SK-N-SH (cell line): ENCODE data around the gene JMJD7. TPM values are rescaled to one million over a fixed set of nuclear protein-coding genes. Genes with fewer than 3 reads are reported as not detected.

Experiments
- CTCF ChIA-PET: fragments of 300-600, 350-600 bp; formaldehyde crosslinking; extraction: SDS; loops from one replicate; lab custom pipeline; 2021; lab: Yijun Ruan, JAX
- POLR2A ChIA-PET: fragments of 350-600 bp; sonication (Branson Sonifier 250); formaldehyde crosslinking; extraction: SDS; loops from one replicate; lab custom pipeline; 2020; ENCODE audit warnings: antibody characterized with exemption, inconsistent platforms; lab: Yijun Ruan, JAX
- DNase-seq: peaks from one replicate; pipeline ENCODE4 v3.0.0; 2012
- H2AFZ ChIP-seq: fragments of 200-600 bp; sonication (generic); 2 replicates; pipeline ENCODE4 v1.8.1; 2016; ENCODE audit warnings: antibody characterized with exemption, mild to moderate bottlenecking, low read depth
- H3F3A ChIP-seq: fragments of 200-600 bp; sonication (generic); replicated peaks from 2 replicates; pipeline ENCODE3; 2016; ENCODE audit warnings: antibody characterized with exemption, mild to moderate bottlenecking; ENCODE audit not compliant: insufficient read depth
- H3K27ac ChIP-seq, 2 experiments: fragments of 200-500 bp in 1 of 2; fragments of 200-600 bp in 1 of 2; sonication (Bioruptor generic) in 1 of 2; sonication (generic), shearing (Covaris generic) in 1 of 2; 2 replicates each; pipeline versions ENCODE4 v1.5.1 to v1.6.1; 2014 to 2016; ENCODE audit warnings: low read depth in 2 of 2, inconsistent platforms in 1 of 2, low read length in 1 of 2, mild to moderate bottlenecking in 1 of 2, mixed read lengths in 1 of 2
- H3K27me3 ChIP-seq: fragments of 200-600 bp; sonication (generic), shearing (Covaris generic); 2 replicates; pipeline ENCODE4 v1.6.1; 2016; ENCODE audit warnings: mixed run types; ENCODE audit not compliant: insufficient read depth
- H3K36me3 ChIP-seq, 2 experiments: fragments of 200-500 bp in 1 of 2; fragments of 200-600 bp in 1 of 2; sonication (Bioruptor generic) in 1 of 2; sonication (generic) in 1 of 2; replicated peaks in 1 of 2; 2 replicates each; pipeline versions ENCODE3 to v1.5.1; 2014 to 2016; ENCODE audit warnings: low read length in 1 of 2, mild to moderate bottlenecking in 1 of 2; ENCODE audit not compliant: insufficient read depth in 2 of 2, control insufficient read depth in 1 of 2
- H3K4me1 ChIP-seq, 2 experiments: fragments of 200-500 bp in 1 of 2; fragments of 200-600 bp in 1 of 2; sonication (Bioruptor generic) in 1 of 2; sonication (generic), shearing (Covaris generic) in 1 of 2; 2 replicates each; pipeline versions ENCODE4 v1.5.1 to v1.6.1; 2014 to 2016; ENCODE audit warnings: low read depth in 1 of 2, low read length in 1 of 2, mixed run types in 1 of 2; ENCODE audit not compliant: insufficient read depth in 2 of 2, control insufficient read depth in 1 of 2
- H3K4me2 ChIP-seq: fragments of 200-600 bp; sonication (generic), shearing (Covaris generic); 2 replicates; pipeline ENCODE4 v1.6.1; 2017; ENCODE audit warnings: mixed run types
- H3K4me3 ChIP-seq, 2 experiments: fragments of 200-500 bp in 1 of 2; fragments of 200-600 bp in 1 of 2; sonication (Bioruptor generic) in 1 of 2; sonication (generic), shearing (Covaris generic) in 1 of 2; 2 replicates each; pipeline versions ENCODE4 v1.5.1 to v1.8.1; 2014 to 2016; ENCODE audit warnings: low read depth in 2 of 2, inconsistent platforms in 1 of 2, low read length in 1 of 2, mild to moderate bottlenecking in 1 of 2, mixed read lengths in 1 of 2, moderate library complexity in 1 of 2
- H3K79me2 ChIP-seq: fragments of 200-600 bp; sonication (generic); 2 replicates; pipeline ENCODE4 v1.8.1; 2017; ENCODE audit warnings: mild to moderate bottlenecking; ENCODE audit not compliant: insufficient read depth
- H3K9ac ChIP-seq: fragments of 200-600 bp; sonication (generic); 2 replicates; pipeline ENCODE4 v1.6.1; 2017; ENCODE audit warnings: mixed run types
- H3K9me2 ChIP-seq: fragments of 200-600 bp; sonication (generic); 2 replicates; pipeline ENCODE4 v1.6.1; 2017; ENCODE audit warnings: mixed run types
- H3K9me3 ChIP-seq: fragments of 200-600 bp; sonication (generic); 2 replicates; pipeline ENCODE4 v1.6.1; 2017; ENCODE audit warnings: mixed run types, mild to moderate bottlenecking, moderate library complexity
- H4K20me1 ChIP-seq: fragments of 200-600 bp; sonication (generic); 2 replicates; pipeline ENCODE4 v1.6.1; 2017; ENCODE audit warnings: mild to moderate bottlenecking, mixed run types; ENCODE audit not compliant: insufficient read depth
- CTCF ChIP-seq: fragments of 200-600 bp; sonication (generic); IDR thresholded peaks from 2 replicates; pipeline ENCODE4 v1.6.1; 2017; ENCODE audit warnings: antibody characterized with exemption, mild to moderate bottlenecking, moderate library complexity
- ELF1 ChIP-seq: IDR thresholded peaks from 2 replicates; pipeline ENCODE4 v1.4.0; 2012
- FOSL2 ChIP-seq: IDR thresholded peaks from 2 replicates; pipeline ENCODE4 v1.4.0; 2012; ENCODE audit warnings: low read depth, mild to moderate bottlenecking, moderate library complexity, borderline replicate concordance
- IRF3 ChIP-seq: fragments of 150-350 bp; IDR thresholded peaks from 2 replicates; pipeline ENCODE4 v1.6.1; 2016; ENCODE audit warnings: mild to moderate bottlenecking, low read depth, low read length
- TCF12 ChIP-seq: IDR thresholded peaks from 2 replicates; pipeline ENCODE4 v1.4.0; 2012
- TEAD4 ChIP-seq: IDR thresholded peaks from 2 replicates; pipeline ENCODE4 v1.4.0; 2012; ENCODE audit warnings: mild to moderate bottlenecking, borderline replicate concordance; ENCODE audit not compliant: insufficient read depth
- USF1 ChIP-seq: IDR thresholded peaks from 2 replicates; pipeline ENCODE4 v1.4.0; 2012; ENCODE audit warnings: low read depth, borderline replicate concordance
- YY1 ChIP-seq: IDR thresholded peaks from 2 replicates; pipeline ENCODE4 v1.4.0; 2012; ENCODE audit warnings: low read depth, mild to moderate bottlenecking
- WGBS: methylation state at CpG from one replicate; pipeline ENCODE4 v1.1.6; 2017; ENCODE audit warnings: low lambda C conversion rate; 5-methylcytosine and 5-hydroxymethylcytosine counted together
- polyA plus RNA-seq, 3 experiments: library from polyadenylated mRNA; depleted of rRNA; stranded (reverse); fragments of >200 nt; gene quantifications; 2 replicates each; pipeline ENCODE4 v1.2.3, GENCODE V29; 2012

Gene JMJD7
- polyA plus RNA-seq, 1 of the 3 experiments (the other 2 are of a cell fraction) = 6.5 TPM

- Histone ChIP-seq H3K9me2 (no peaks in the 10 kb centered on the region), H3K4me3 (no peak overlapping the region), H3K9me3 (no peaks in the 10 kb centered on the region), H3K4me1 (peaks cover 16 to 32% of the 10 kb centered on the region in 2 experiments; a peak in 3 of 4 replicates), H2AFZ (no peak overlapping the region), H3K36me3 (peaks cover 0 to 15% of the 10 kb centered on the region in 2 experiments), H3K4me2 (no peak overlapping the region), H3K79me2 (peaks cover 8% of the 10 kb centered on the region), H3F3A (peaks cover 11% of the 10 kb centered on the region), H4K20me1 (no peaks in the 10 kb centered on the region), H3K27me3 (no peaks in the 10 kb centered on the region), H3K9ac (no peak overlapping the region), H3K27ac (peak overlapping the region in 1 of 2 experiments; percentile 25; a peak in 2 of 4 replicates)
- WGBS = 96% methylated on average over 3 of the region's 3 CpGs
- ChIA-PET CTCF (interaction anchor here (1.2 to 3.7 kb wide), 2 partner anchors 9 to 103 kb away, joined by 4 to 27 read pairs; no protein-coding TSS in a partner anchor), POLR2A (no interaction called here)
- DNase-seq = no peak
- TF ChIP-seq TEAD4 (no peak), CTCF (no peak), FOSL2 (peak; percentile 69; the same call in 1 of the 2 replicates), TCF12 (peak; percentile 32), YY1 (no peak), USF1 (no peak)
These were observed 25.9 kb upstream of the JMJD7 start for GRCh38 chr15:41801850-41802455.

GRCh38 chr15:41804361-41804760, 23.5 kb upstream of the JMJD7 start:
- H3K9me2 ChIP-seq = no peaks in the 10 kb centered on the region
- no peak for DNase-seq
- H3K9me3 ChIP-seq = no peaks in the 10 kb centered on the region
- no peaks in the 10 kb centered on the region for H4K20me1 ChIP-seq
- H2AFZ ChIP-seq = no peak overlapping the region
- WGBS = 92% methylated on average over 2 of the region's 2 CpGs
- peaks cover 0 to 15% of the 10 kb centered on the region in 2 experiments for H3K36me3 ChIP-seq
- H3K27me3 ChIP-seq = no peaks in the 10 kb centered on the region
- H3K9ac ChIP-seq = no peak overlapping the region
- H3K4me3 ChIP-seq = no peak overlapping the region
- CTCF ChIA-PET = interaction anchor here (1.1 to 5.1 kb wide), 3 partner anchors 11 to 108 kb away, joined by 3 to 34 read pairs (median 4); partner anchors contain the start of gene MAPKBP1
- H3K4me1 ChIP-seq = peaks cover under 1 to 28% of the 10 kb centered on the region in 2 experiments; a peak in 2 of 4 replicates
- POLR2A ChIA-PET = no interaction called here
- TF ChIP-seq IRF3 (no peak), ELF1 (no peak)
- H3K27ac ChIP-seq = no peak overlapping the region
- no peak overlapping the region for H3K4me2 ChIP-seq
- H3K79me2 ChIP-seq = no peaks in the 10 kb centered on the region; the same call in 1 of the 2 replicates
- peaks cover 11% of the 10 kb centered on the region for H3F3A ChIP-seq
